GM23338 (cell line): Measurements from ENCODE around the gene DR1. TPM values are rescaled to one million over a fixed set of nuclear protein-coding genes. Genes with fewer than 3 reads are reported as not detected.

Experiments
- ATAC-seq: fragments of 200-7000 bp; cut with Tn5 transposase; 3 replicates; pipeline ENCODE4 v1.9.1; 2020
- DNase-seq: peaks from one replicate; pipeline ENCODE4 v3.0.0-alpha.2; 2015; ENCODE audit warnings: low spot score
- H2AFZ ChIP-seq: fragments of 200-600 bp; sonication (generic); 2 replicates; pipeline ENCODE4 v1.8.0; 2016; ENCODE audit warnings: antibody characterized with exemption, mild to moderate bottlenecking, moderate library complexity
- H3F3A ChIP-seq: fragments of 200-600 bp; sonication (generic); replicated peaks from 2 replicates; pipeline ENCODE4 v1.8.0; 2017; ENCODE audit warnings: antibody characterized with exemption, mixed run types, low read depth
- H3K27ac ChIP-seq: fragments of 200-600 bp; sonication (generic); 2 replicates; pipeline ENCODE4 v1.6.1; 2016; ENCODE audit warnings: low read depth
- H3K27me3 ChIP-seq: fragments of 200-600 bp; sonication (generic); 2 replicates; pipeline ENCODE4 v1.8.0; 2016; ENCODE audit warnings: mild to moderate bottlenecking, mixed run types, moderate library complexity; ENCODE audit not compliant: insufficient read depth
- H3K36me3 ChIP-seq: fragments of 200-600 bp; sonication (generic); 2 replicates; pipeline ENCODE4 v1.8.0; 2016; ENCODE audit warnings: mild to moderate bottlenecking; ENCODE audit not compliant: insufficient read depth
- H3K4me1 ChIP-seq: fragments of 200-600 bp; sonication (generic); 2 replicates; pipeline ENCODE4 v1.8.0; 2016; ENCODE audit warnings: mild to moderate bottlenecking, moderate library complexity; ENCODE audit not compliant: insufficient read depth
- H3K4me2 ChIP-seq: fragments of 200-600 bp; sonication (generic); 2 replicates; pipeline ENCODE4 v1.7.1; 2017; ENCODE audit warnings: mixed run types
- H3K4me3 ChIP-seq: fragments of 200-600 bp; sonication (generic); 2 replicates; pipeline ENCODE4 v1.6.1; 2016; ENCODE audit warnings: mixed run types
- H3K79me2 ChIP-seq: fragments of 200-600 bp; sonication (generic); replicated peaks from 2 replicates; pipeline ENCODE4 v1.8.0; 2017; ENCODE audit warnings: mild to moderate bottlenecking; ENCODE audit not compliant: insufficient read depth
- H3K9me2 ChIP-seq: fragments of 200-600 bp; sonication (generic); 2 replicates; pipeline ENCODE4 v1.8.0; 2017; ENCODE audit not compliant: insufficient read depth
- H4K20me1 ChIP-seq: fragments of 200-600 bp; sonication (generic); replicated peaks from 2 replicates; pipeline ENCODE4 v1.8.0; 2017; ENCODE audit warnings: mild to moderate bottlenecking; ENCODE audit not compliant: insufficient read depth
- H3K27ac Mint-ChIP-seq: 2 replicates; pipeline ENCODE4 v1.8.0; 2020; ENCODE audit warnings: inconsistent platforms, mild to moderate bottlenecking, moderate library complexity, mixed read lengths
- H3K27me3 Mint-ChIP-seq: 3 replicates; pipeline ENCODE4 v1.8.0; 2022; ENCODE audit warnings: low read depth, mild to moderate bottlenecking, moderate library complexity, mixed read lengths, inconsistent platforms; ENCODE audit not compliant: insufficient read depth, poor library complexity
- H3K36me3 Mint-ChIP-seq: 3 replicates; pipeline ENCODE4 v1.8.0; 2021; ENCODE audit warnings: low read depth, mild to moderate bottlenecking, inconsistent platforms, moderate library complexity, mixed read lengths
- H3K4me1 Mint-ChIP-seq: 3 replicates; pipeline ENCODE4 v1.8.0; 2020; ENCODE audit warnings: mild to moderate bottlenecking, inconsistent platforms, mixed read lengths
- H3K4me3 Mint-ChIP-seq: 3 replicates; pipeline ENCODE4 v1.8.0; 2021; ENCODE audit warnings: moderate library complexity, mild to moderate bottlenecking, inconsistent platforms, mixed read lengths
- H3K9me3 Mint-ChIP-seq: 3 replicates; pipeline ENCODE4 v1.8.0; 2020; ENCODE audit warnings: moderate library complexity, mild to moderate bottlenecking, inconsistent platforms, mixed read lengths
- EZH2phosphoT487 ChIP-seq: fragments of 200-600 bp; sonication (generic); IDR thresholded peaks from one replicate; pipeline ENCODE4 v1.8.1; 2018; ENCODE audit warnings: antibody characterized with exemption; ENCODE audit not compliant: unreplicated experiment
- JUNB ChIP-seq: IDR thresholded peaks from one replicate; pipeline ENCODE4 v1.6.1; 2016; ENCODE audit warnings: antibody characterized with exemption; ENCODE audit not compliant: unreplicated experiment
- POLR2AphosphoS5 ChIP-seq: IDR thresholded peaks from 2 replicates; pipeline ENCODE4 v1.6.1; 2016; ENCODE audit warnings: antibody characterized with exemption, low read depth
- STAT1 ChIP-seq: IDR thresholded peaks from one replicate; pipeline ENCODE4 v1.6.1; 2016; ENCODE audit warnings: antibody characterized with exemption; ENCODE audit not compliant: unreplicated experiment
- ZNF114 ChIP-seq: fragments of 250-450 bp; sonication (Bioruptor Pico); IDR thresholded peaks from 2 replicates; pipeline ENCODE4 v1.5.0; 2020; ENCODE audit warnings: mild to moderate bottlenecking, moderate library complexity
- ZNF331 ChIP-seq: fragments of 250-450 bp; sonication (Bioruptor Pico); IDR thresholded peaks from 2 replicates; pipeline ENCODE4 v1.5.0; 2020; ENCODE audit warnings: low read depth, mild to moderate bottlenecking, moderate library complexity
- ZNF462 ChIP-seq: fragments of 250-450 bp; sonication (Bioruptor Pico); IDR thresholded peaks from 2 replicates; pipeline ENCODE4 v1.5.0; 2020; ENCODE audit warnings: mild to moderate bottlenecking, moderate library complexity
- polyA plus RNA-seq: library from polyadenylated mRNA; unstranded; fragments of >200 nt; fragmentation: Nextera tagmentation; extraction: Ambion mirVana; gene quantifications from 2 replicates; pipeline ENCODE4 v1.2.1, GENCODE V29; 2016
- total RNA-seq: library from RNA; depleted of rRNA; stranded (reverse); fragments of >200 nt; shearing (Covaris generic); gene quantifications from 2 replicates; pipeline ENCODE4 v1.2.3, GENCODE V29; 2014

DR1 gene
- total and polyA plus RNA-seq, 2 experiments from 2014 or later, result 20.9 to 61.2 TPM

DNA sequence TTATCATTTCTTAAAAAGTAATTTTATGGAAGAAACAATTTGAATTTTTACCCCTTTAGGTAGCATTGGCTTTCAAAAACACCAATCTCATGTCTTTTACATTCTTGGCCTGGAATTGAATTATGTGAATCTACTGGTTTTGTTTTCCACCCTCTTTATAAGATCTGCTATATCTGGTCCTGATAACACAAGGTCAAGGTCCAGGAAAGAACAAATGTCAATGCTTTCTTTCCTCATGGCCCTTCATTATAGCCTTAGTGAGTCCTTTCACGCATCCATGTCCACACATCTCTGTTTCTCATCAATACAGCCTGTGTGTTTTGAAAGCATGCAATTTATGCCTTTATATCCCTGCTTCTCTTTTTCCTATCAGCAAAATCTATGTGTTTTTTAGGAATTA lies 24.0 kb upstream of the DR1 start:
- ATAC-seq (no peak), DNase-seq (no peak)
- no peak overlapping the region for H2AFZ ChIP-seq
- no peak overlapping the region for H3K4me2 ChIP-seq
- H4K20me1 ChIP-seq, result no peaks in the 10 kb centered on the region
- Mint-ChIP-seq H3K27me3 (no peaks in the 10 kb centered on the region), H3K36me3 (peaks cover 4% of the 10 kb centered on the region; the same call in 2 of the 3 replicates), H3K9me3 (peaks cover 17% of the 10 kb centered on the region; the same call in 2 of the 3 replicates), H3K27ac (no peak overlapping the region), H3K4me3 (no peak overlapping the region), H3K4me1 (peaks cover 4% of the 10 kb centered on the region; the same call in 2 of the 3 replicates)
- H3F3A ChIP-seq, result no peaks in the 10 kb centered on the region
- no peak overlapping the region for H3K4me3 ChIP-seq
- H3K36me3 ChIP-seq, result peaks cover 3% of the 10 kb centered on the region; the same call in 1 of the 2 replicates
- no peaks in the 10 kb centered on the region; the same call in 1 of the 2 replicates for H3K9me2 ChIP-seq
- no peak overlapping the region for H3K27ac ChIP-seq
- H3K27me3 ChIP-seq, result no peaks in the 10 kb centered on the region
- TF ChIP-seq STAT1 (no peak), ZNF462 (CRISPR knock-in tag) (no peak), JUNB (no peak), EZH2phosphoT487 (no peak), ZNF331 (CRISPR knock-in tag) (no peak), ZNF114 (CRISPR knock-in tag) (no peak), POLR2AphosphoS5 (no peak)
- H3K4me1 ChIP-seq, result 0 out of 2 replicates have a peak, but pooled peaks cover 2% of the 10 kb centered on the region
- no peaks in the 10 kb centered on the region for H3K79me2 ChIP-seq
